ENCODE measurements around the gene LRRTM3.

Gene LRRTM3

DNA sequence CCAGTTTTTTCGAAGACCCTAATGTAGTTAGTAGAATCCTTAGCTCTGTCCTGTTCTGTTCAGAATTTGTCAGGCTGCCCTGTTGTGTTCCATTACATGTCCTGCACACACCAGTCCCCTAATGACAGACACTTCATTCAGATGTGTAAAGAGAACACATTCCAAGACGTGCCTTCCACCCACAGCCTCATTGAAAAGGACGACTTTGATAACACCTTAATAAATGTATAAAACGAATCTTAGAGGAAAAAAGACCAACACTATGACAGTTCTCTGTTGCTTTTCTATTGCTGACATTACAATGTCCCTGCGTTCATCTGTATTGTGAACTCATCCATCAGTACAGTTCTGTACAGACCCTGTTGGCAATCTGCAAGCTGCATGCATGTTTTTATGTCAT, 3.5 kb downstream of the LRRTM3 start:
- Histone ChIP-seq H3K36me3 (ENCODE audit: control insufficient read depth in 2 of 2, insufficient read depth in 1 of 2, low read length in 2 of 2) (no peaks in the 10 kb centered on the region), H3K27ac (ENCODE audit: extremely low read depth, low read depth, low read length) (no peak overlapping the region), H3K9me3 (ENCODE audit: control insufficient read depth, insufficient read depth, low read depth, low read length) (no peaks in the 10 kb centered on the region), H3K4me1 (ENCODE audit: control insufficient read depth, insufficient read depth, low read length) (no peaks in the 10 kb centered on the region), H3K4me3 (ENCODE audit: low read depth, low read length) (no peak overlapping the region)
- TF ChIP-seq ZNF423 (tag by site-specific recombination; IDR thresholded peaks at IDR 0.05) (no peak), ZNF549 (tag by site-specific recombination; IDR thresholded peaks at IDR 0.05) (no peak)
- TF ChIP-seq, protein P1, sequence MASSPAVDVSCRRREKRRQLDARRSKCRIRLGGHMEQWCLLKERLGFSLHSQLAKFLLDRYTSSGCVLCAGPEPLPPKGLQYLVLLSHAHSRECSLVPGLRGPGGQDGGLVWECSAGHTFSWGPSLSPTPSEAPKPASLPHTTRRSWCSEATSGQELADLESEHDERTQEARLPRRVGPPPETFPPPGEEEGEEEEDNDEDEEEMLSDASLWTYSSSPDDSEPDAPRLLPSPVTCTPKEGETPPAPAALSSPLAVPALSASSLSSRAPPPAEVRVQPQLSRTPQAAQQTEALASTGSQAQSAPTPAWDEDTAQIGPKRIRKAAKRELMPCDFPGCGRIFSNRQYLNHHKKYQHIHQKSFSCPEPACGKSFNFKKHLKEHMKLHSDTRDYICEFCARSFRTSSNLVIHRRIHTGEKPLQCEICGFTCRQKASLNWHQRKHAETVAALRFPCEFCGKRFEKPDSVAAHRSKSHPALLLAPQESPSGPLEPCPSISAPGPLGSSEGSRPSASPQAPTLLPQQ (tag by site-specific recombination; IDR thresholded peaks at IDR 0.05), result no peak
- TF ChIP-seq, protein P2, sequence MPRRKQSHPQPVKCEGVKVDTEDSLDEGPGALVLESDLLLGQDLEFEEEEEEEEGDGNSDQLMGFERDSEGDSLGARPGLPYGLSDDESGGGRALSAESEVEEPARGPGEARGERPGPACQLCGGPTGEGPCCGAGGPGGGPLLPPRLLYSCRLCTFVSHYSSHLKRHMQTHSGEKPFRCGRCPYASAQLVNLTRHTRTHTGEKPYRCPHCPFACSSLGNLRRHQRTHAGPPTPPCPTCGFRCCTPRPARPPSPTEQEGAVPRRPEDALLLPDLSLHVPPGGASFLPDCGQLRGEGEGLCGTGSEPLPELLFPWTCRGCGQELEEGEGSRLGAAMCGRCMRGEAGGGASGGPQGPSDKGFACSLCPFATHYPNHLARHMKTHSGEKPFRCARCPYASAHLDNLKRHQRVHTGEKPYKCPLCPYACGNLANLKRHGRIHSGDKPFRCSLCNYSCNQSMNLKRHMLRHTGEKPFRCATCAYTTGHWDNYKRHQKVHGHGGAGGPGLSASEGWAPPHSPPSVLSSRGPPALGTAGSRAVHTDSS (tag by site-specific recombination; IDR thresholded peaks at IDR 0.05), result no peak
- TF ChIP-seq, protein P3, sequence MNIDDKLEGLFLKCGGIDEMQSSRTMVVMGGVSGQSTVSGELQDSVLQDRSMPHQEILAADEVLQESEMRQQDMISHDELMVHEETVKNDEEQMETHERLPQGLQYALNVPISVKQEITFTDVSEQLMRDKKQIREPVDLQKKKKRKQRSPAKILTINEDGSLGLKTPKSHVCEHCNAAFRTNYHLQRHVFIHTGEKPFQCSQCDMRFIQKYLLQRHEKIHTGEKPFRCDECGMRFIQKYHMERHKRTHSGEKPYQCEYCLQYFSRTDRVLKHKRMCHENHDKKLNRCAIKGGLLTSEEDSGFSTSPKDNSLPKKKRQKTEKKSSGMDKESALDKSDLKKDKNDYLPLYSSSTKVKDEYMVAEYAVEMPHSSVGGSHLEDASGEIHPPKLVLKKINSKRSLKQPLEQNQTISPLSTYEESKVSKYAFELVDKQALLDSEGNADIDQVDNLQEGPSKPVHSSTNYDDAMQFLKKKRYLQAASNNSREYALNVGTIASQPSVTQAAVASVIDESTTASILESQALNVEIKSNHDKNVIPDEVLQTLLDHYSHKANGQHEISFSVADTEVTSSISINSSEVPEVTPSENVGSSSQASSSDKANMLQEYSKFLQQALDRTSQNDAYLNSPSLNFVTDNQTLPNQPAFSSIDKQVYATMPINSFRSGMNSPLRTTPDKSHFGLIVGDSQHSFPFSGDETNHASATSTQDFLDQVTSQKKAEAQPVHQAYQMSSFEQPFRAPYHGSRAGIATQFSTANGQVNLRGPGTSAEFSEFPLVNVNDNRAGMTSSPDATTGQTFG (tag by site-specific recombination; IDR thresholded peaks at IDR 0.05; ENCODE audit: borderline replicate concordance), result no peak
- POLR2A ChIA-PET, result no interaction called here
- CTCF ChIA-PET, result interaction anchor here (1.4 kb wide), 1 partner anchor 9 kb away, joined by 4 read pairs; no protein-coding TSS in a partner anchor

DNA sequence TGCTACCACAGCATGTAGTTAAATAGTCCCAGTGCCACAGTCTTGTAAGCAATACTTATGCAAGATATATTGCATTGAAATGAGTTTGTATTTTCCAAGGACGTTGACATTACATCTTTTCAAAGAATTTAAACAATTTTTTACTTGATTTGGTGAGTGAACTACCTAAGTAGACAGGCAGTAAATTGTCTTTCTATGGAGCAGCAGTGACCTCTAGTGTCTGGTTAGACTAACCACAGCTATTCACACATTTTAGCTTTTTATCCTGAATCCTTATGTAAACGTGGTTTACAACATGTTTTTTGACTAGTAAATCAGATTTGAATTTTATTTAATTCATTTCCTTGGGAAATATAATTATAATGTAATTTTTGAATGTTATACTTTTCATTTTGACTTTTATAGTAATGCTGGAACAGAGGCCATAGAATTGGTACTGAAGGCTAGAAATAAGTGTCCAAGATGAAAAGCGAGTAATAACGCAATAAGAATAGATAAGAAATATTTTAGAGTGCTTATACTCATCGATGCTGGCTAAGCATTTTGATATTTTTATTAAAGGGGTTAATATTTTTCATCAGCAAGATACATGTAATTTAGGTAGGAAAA, 5.6 kb downstream of the LRRTM3 start:
- Histone ChIP-seq H3K9me3 (ENCODE audit: control insufficient read depth, insufficient read depth, low read depth, low read length) (no peaks in the 10 kb centered on the region), H3K27ac (ENCODE audit: extremely low read depth, low read depth, low read length) (no peak overlapping the region), H3K4me1 (ENCODE audit: control insufficient read depth, insufficient read depth, low read length) (0 out of 2 replicates have a peak, but pooled peaks cover 3% of the 10 kb centered on the region), H3K4me3 (ENCODE audit: low read depth, low read length) (no peak overlapping the region), H3K36me3 (ENCODE audit: control insufficient read depth in 2 of 2, insufficient read depth in 1 of 2, low read length in 2 of 2) (no peaks in the 10 kb centered on the region)
- TF ChIP-seq TRIM28 (IDR thresholded peaks at IDR 0.05; ENCODE audit: borderline replicate concordance, low read length), result no peak
- TF ChIP-seq ZNF654 (tag by site-specific recombination; IDR thresholded peaks at IDR 0.05; ENCODE audit: low read depth), result peak; percentile 93
- TF ChIP-seq ZNF658 (tag by site-specific recombination; IDR thresholded peaks at IDR 0.05), result no peak
- 0 out of 2 replicates have a peak, but pooled peaks have one; percentile 31 for TF ChIP-seq ZNF660 (tag by site-specific recombination; IDR thresholded peaks at IDR 0.05)
- POLR2A ChIA-PET, result interaction anchor here (0.6 kb wide), 1 partner anchor 848 kb away, joined by 3 read pairs; no protein-coding TSS in a partner anchor
- CTCF ChIA-PET, result interaction anchor here (0.5 to 1.9 kb wide), 11 partner anchors 10 to 979 kb away, joined by 3 to 8 read pairs (median 3); no protein-coding TSS in a partner anchor

DNA sequence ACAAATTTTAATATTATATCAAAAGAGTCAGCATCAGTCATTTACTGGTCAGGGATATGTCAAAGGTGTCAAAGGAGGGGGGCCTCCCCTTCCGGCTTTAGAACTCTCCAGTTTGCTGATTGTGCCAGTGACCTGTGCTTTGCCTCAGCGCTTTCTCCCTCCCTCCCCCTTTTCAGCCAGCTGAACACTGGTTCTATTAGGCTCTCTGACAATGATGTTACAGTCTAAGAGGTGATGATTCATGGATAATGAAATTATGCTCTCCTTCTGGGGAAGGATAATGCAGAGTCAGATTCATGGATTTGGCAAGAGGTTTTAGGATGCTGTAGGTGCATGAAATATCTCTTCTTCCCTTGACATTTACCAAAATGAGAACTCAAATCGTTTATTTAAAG, 6.1 kb downstream of the LRRTM3 start:
- CTCF ChIA-PET, result interaction anchor here (0.5 to 1.9 kb wide), 12 partner anchors 10 to 1937 kb away, joined by 3 to 5 read pairs (median 3); no protein-coding TSS in a partner anchor

More for the DNA sequence above, 6.1 kb downstream of the LRRTM3 start:
- Histone ChIP-seq H3K9me3 (ENCODE audit: control insufficient read depth, insufficient read depth, low read depth, low read length) (no peaks in the 10 kb centered on the region), H3K27ac (ENCODE audit: extremely low read depth, low read depth, low read length) (no peak overlapping the region), H3K4me1 (ENCODE audit: control insufficient read depth, insufficient read depth, low read length) (0 out of 2 replicates have a peak, but pooled peaks cover 3% of the 10 kb centered on the region), H3K36me3 (ENCODE audit: control insufficient read depth in 2 of 2, insufficient read depth in 1 of 2, low read length in 2 of 2) (no peaks in the 10 kb centered on the region), H3K4me3 (ENCODE audit: low read depth, low read length) (no peak overlapping the region)
- TF ChIP-seq, protein P4, sequence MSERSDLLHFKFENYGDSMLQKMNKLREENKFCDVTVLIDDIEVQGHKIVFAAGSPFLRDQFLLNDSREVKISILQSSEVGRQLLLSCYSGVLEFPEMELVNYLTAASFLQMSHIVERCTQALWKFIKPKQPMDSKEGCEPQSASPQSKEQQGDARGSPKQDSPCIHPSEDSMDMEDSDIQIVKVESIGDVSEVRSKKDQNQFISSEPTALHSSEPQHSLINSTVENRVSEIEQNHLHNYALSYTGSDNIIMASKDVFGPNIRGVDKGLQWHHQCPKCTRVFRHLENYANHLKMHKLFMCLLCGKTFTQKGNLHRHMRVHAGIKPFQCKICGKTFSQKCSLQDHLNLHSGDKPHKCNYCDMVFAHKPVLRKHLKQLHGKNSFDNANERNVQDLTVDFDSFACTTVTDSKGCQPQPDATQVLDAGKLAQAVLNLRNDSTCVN (tag by site-specific recombination; optimal IDR thresholded peaks at IDR 0.05), result no peak
- TF ChIP-seq ZNF677 (tag by site-specific recombination; IDR thresholded peaks at IDR 0.05), result no peak
- TF ChIP-seq ZNF202 (tag by site-specific recombination; IDR thresholded peaks at IDR 0.05; ENCODE audit: borderline replicate concordance), result no peak
- no peak for TF ChIP-seq TRIM28 (IDR thresholded peaks at IDR 0.05; ENCODE audit: borderline replicate concordance, low read length)
- no peak for TF ChIP-seq ZNF529 (tag by site-specific recombination; IDR thresholded peaks at IDR 0.05; ENCODE audit: insufficient replicate concordance)
- TF ChIP-seq, protein P5, sequence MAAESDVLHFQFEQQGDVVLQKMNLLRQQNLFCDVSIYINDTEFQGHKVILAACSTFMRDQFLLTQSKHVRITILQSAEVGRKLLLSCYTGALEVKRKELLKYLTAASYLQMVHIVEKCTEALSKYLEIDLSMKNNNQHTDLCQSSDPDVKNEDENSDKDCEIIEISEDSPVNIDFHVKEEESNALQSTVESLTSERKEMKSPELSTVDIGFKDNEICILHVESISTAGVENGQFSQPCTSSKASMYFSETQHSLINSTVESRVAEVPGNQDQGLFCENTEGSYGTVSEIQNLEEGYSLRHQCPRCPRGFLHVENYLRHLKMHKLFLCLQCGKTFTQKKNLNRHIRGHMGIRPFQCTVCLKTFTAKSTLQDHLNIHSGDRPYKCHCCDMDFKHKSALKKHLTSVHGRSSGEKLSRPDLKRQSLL (tag by site-specific recombination; IDR thresholded peaks at IDR 0.05), result no peak
- TF ChIP-seq ZNF24 (tag by site-specific recombination; IDR thresholded peaks at IDR 0.05), result no peak
- no peak for TF ChIP-seq ZNF664 (tag by site-specific recombination; IDR thresholded peaks at IDR 0.05)
- POLR2A ChIA-PET, result no interaction called here

All from HEK293 (cell line).